Uterine smooth muscle cell (primary cell): Measurements from ENCODE around the gene ADGRD1. TPM values are rescaled to one million over a fixed set of nuclear protein-coding genes. Genes with fewer than 3 reads are reported as not detected.

Experiments used
- total RNA-seq: library from RNA; depleted of rRNA; stranded (reverse); fragments of >200 nt; gene quantifications from 2 replicates; pipeline ENCODE4 v1.2.3, GENCODE V29; 2014

The ADGRD1 gene
- 0.11 and 1.1 TPM in 2 replicates for total RNA-seq

GRCh38 chr12:130953771-130954543, at the start of gene ADGRD1:
Gene ADGRD1, plus strand, starts transcription at chr12:130953907. Its CDS starts 559 bp downstream, at chr12:130954466.

Other genes starting within 250 kb of the ADGRD1 start
- under 0.01 and 0.12 TPM in 2 replicates for gene RIMBP2, start 237.6 kb upstream of the ADGRD1 start, total RNA-seq
- 47.4 and 61.3 TPM in 2 replicates for gene STX2, start 114.7 kb upstream of the ADGRD1 start, total RNA-seq
- 639 and 1,205 TPM in 2 replicates for gene RAN, start 81.8 kb upstream of the ADGRD1 start, total RNA-seq